ENCODE results near the gene DCDC2C.

DNA sequence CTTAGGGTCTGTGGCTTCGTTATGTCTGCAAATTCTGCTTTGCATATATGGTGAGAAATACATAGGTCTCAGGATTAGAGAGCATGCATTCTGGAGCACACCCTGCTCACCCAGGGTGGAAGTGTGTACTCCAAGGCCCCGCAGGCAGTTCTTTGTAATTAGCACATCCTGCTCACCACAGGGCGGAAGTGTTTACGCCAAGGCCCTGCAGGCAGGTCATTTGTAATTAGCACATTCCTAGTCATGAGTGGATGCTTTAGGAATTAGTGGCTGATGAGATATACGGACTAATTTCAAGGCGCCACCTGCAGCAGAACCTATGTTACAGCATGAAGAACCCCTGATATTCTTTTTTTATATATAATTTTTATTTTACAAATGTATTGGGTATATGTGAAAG is 41.1 kb upstream of the DCDC2C start:
- TF ChIP-seq, protein P1, sequence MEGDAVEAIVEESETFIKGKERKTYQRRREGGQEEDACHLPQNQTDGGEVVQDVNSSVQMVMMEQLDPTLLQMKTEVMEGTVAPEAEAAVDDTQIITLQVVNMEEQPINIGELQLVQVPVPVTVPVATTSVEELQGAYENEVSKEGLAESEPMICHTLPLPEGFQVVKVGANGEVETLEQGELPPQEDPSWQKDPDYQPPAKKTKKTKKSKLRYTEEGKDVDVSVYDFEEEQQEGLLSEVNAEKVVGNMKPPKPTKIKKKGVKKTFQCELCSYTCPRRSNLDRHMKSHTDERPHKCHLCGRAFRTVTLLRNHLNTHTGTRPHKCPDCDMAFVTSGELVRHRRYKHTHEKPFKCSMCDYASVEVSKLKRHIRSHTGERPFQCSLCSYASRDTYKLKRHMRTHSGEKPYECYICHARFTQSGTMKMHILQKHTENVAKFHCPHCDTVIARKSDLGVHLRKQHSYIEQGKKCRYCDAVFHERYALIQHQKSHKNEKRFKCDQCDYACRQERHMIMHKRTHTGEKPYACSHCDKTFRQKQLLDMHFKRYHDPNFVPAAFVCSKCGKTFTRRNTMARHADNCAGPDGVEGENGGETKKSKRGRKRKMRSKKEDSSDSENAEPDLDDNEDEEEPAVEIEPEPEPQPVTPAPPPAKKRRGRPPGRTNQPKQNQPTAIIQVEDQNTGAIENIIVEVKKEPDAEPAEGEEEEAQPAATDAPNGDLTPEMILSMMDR (IDR thresholded peaks at IDR 0.05): no peak
- TF ChIP-seq POLR2A (IDR thresholded peaks at IDR 0.05) (no peak), POLR2AphosphoS5 (IDR thresholded peaks at IDR 0.05) (no peak)

All from prostate gland (tissue), 2 donors.